ENCODE measurements around the gene ARMH2. TPM values are rescaled to one million over a fixed set of nuclear protein-coding genes. Genes with fewer than 3 reads are reported as not detected.
A peak's percentile ranks its signal among the peaks of the same experiment; 100 is the strongest.

Gene ARMH2
- total and polyA plus RNA-seq, 7 experiments from 2014 or later: 0.70 to 9.4 (median 3.8) TPM; not detected in 1

- Mint-ChIP-seq H3K9me3 (peaks cover 0 to 7% (median 0%) of the 10 kb centered on the region in 11 donors), H3K27me3 (no peaks in the 10 kb centered on the region), H3K36me3 (peaks cover 8 to 50% (median 32%) of the 10 kb centered on the region in 5 donors), H3K4me3 (no peak overlapping the region), H3K27ac (peak overlapping the region in 6 of 9 donors; percentile 3 to 78 (median 45)), H3K4me1 (peaks cover 0 to 5% (median 2%) of the 10 kb centered on the region in 7 donors)
- CTCF ChIA-PET: interaction anchor here (1.3 kb wide), 1 partner anchor 264 kb away, joined by 3 read pairs; no protein-coding TSS in a partner anchor
- peaks cover 54 to 71% (median 55%) of the 10 kb centered on the region in 3 experiments for H3K36me3 ChIP-seq (ENCODE audit: control insufficient read depth in 2 of 3, insufficient read depth in 3 of 3, low read length in 3 of 3)
- ATAC-seq (no peak), DNase-seq (no peak)
- no peaks in the 10 kb centered on the region for H3K27me3 ChIP-seq (ENCODE audit: control insufficient read depth in 2 of 2, insufficient read depth in 2 of 2, low read length in 2 of 2)
- no peaks in the 10 kb centered on the region for H3K4me1 ChIP-seq (ENCODE audit: control insufficient read depth in 2 of 2, insufficient read depth in 2 of 2, low read length in 2 of 2)
- no peak overlapping the region for H3K4me3 ChIP-seq (ENCODE audit: low read length)
- no peak overlapping the region for H3K27ac ChIP-seq (ENCODE audit: low read depth, low read length)
- intact Hi-C loops (cut with micrococcal nuclease): no loop called here
- POLR2A ChIA-PET: interaction anchor here (0.5 to 1.7 kb wide), 2 partner anchors 23 to 81 kb away, joined by 3 to 6 read pairs; no protein-coding TSS in a partner anchor
- no peaks in the 10 kb centered on the region for H3K9me3 ChIP-seq (ENCODE audit: control insufficient read depth in 2 of 3, low read length in 3 of 3)
Measured at GRCh38 chr6:24807584-24807983, 8.9 kb upstream of the ARMH2 start.

DNA sequence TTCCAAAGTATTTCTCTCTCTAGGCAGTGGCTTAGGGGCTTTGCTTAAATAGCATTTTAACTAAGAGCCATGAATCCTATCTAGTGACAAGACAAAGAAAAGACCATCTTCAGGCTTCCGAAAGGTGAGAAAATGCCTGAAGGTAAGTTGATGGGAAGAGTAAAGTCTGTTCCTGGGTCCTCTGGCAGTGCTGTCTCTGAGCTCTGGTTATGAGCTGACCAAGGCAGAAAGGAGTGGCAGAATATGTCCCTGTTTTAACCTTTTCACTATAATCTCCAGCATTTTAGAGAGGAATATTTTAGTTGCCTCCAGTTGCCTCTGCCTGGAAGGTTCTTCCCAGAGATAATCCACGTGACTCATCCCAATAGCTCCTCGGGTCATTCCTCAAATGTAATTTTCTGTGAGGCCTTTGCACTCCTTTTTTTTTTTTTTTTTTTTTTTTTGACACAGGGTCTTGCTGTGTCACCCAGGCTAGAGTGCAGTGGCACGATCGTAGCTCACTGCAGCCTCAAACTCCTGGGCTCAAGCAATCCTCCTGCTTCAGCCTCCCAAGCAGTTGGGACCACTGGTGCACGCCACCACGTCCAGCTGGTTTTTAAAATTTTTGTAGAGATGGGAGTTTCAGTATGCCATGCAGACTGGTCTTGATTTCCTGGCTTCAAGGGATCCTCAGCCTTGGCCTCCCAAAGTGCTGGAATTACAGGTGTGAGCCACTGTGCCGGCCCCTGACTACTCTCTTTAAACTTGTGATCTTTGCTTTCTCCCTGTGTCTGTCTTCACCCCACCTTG, 3.7 kb upstream of the ARMH2 start:
- Mint-ChIP-seq H3K9me3 (peaks cover 0 to 11% (median 0%) of the 10 kb centered on the region in 11 donors), H3K27ac (peak overlapping the region; percentile 28 to 94 (median 76)), H3K4me1 (peaks cover 6 to 25% (median 12%) of the 10 kb centered on the region in 7 donors), H3K36me3 (peaks cover 6 to 37% (median 25%) of the 10 kb centered on the region in 5 donors), H3K4me3 (peak overlapping the region in 3 of 10 donors; percentile 20 to 43 (median 32)), H3K27me3 (no peaks in the 10 kb centered on the region)
- H3K27ac ChIP-seq (ENCODE audit: low read depth, low read length): no peak overlapping the region
- H3K4me1 ChIP-seq (ENCODE audit: control insufficient read depth in 2 of 2, insufficient read depth in 2 of 2, low read length in 2 of 2): no peaks in the 10 kb centered on the region
- ATAC-seq: no peak
- ChIA-PET POLR2A (no interaction called here), CTCF (interaction anchor here (0.6 kb wide), 1 partner anchor 216 kb away, joined by 7 read pairs; no protein-coding TSS in a partner anchor)
- H3K36me3 ChIP-seq (ENCODE audit: control insufficient read depth in 2 of 3, insufficient read depth in 3 of 3, low read length in 3 of 3): peaks cover 28 to 47% (median 36%) of the 10 kb centered on the region in 3 experiments
- no peaks in the 10 kb centered on the region for H3K9me3 ChIP-seq (ENCODE audit: control insufficient read depth in 2 of 3, low read length in 3 of 3)
- H3K27me3 ChIP-seq (ENCODE audit: control insufficient read depth in 2 of 2, insufficient read depth in 2 of 2, low read length in 2 of 2): no peaks in the 10 kb centered on the region
- no peak for DNase-seq
- intact Hi-C loops (cut with micrococcal nuclease): no loop called here
- H3K4me3 ChIP-seq (ENCODE audit: low read length): no peak overlapping the region

DNA sequence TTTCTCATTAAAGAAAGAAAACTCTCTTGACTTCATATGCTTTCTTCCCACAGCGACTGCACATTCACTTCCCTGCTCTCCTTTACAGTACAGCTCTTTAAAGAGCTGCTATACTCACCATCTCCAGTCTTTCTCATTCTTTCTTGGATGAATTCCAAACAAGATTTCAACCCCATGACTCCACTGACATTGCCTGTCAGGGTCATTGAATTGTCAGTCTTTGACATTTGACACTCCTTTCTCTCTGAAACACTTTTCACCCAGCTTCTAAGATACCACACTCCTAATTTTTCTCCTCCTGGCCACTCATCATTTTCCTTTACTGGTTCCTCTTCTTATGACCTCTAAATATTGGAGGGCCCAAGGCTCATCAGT, 811 bp upstream of the ARMH2 start:
- Histone ChIP-seq H3K9me3 (ENCODE audit: control insufficient read depth in 2 of 3, low read length in 3 of 3) (no peaks in the 10 kb centered on the region), H3K4me3 (ENCODE audit: low read length) (no peak overlapping the region), H3K36me3 (ENCODE audit: control insufficient read depth in 2 of 3, insufficient read depth in 3 of 3, low read length in 3 of 3) (peaks cover under 1 to 18% (median 6%) of the 10 kb centered on the region in 3 experiments), H3K27ac (ENCODE audit: low read depth, low read length) (no peak overlapping the region), H3K4me1 (ENCODE audit: control insufficient read depth in 2 of 2, insufficient read depth in 2 of 2, low read length in 2 of 2) (no peaks in the 10 kb centered on the region), H3K27me3 (ENCODE audit: control insufficient read depth in 2 of 2, insufficient read depth in 2 of 2, low read length in 2 of 2) (no peaks in the 10 kb centered on the region)
- peak; percentile 27 for ATAC-seq
- peaks cover 6 to 22% (median 6%) of the 10 kb centered on the region in 5 donors for H3K36me3 Mint-ChIP-seq
- ChIA-PET POLR2A (interaction anchor here (0.7 kb wide), 1 partner anchor 38 kb away, joined by 3 read pairs; no protein-coding TSS in a partner anchor), CTCF (no interaction called here)
- H3K27ac Mint-ChIP-seq: peak overlapping the region; percentile 8 to 85 (median 51)
- intact Hi-C loops (cut with micrococcal nuclease): no loop called here
- peak overlapping the region in 4 of 10 donors; percentile 2 to 33 (median 4) for H3K4me3 Mint-ChIP-seq
- peaks cover 6 to 28% (median 12%) of the 10 kb centered on the region in 7 donors for H3K4me1 Mint-ChIP-seq
- no peaks in the 10 kb centered on the region for H3K27me3 Mint-ChIP-seq
- no peak for DNase-seq
- peaks cover 0 to 8% (median 0%) of the 10 kb centered on the region in 11 donors for H3K9me3 Mint-ChIP-seq

DNA sequence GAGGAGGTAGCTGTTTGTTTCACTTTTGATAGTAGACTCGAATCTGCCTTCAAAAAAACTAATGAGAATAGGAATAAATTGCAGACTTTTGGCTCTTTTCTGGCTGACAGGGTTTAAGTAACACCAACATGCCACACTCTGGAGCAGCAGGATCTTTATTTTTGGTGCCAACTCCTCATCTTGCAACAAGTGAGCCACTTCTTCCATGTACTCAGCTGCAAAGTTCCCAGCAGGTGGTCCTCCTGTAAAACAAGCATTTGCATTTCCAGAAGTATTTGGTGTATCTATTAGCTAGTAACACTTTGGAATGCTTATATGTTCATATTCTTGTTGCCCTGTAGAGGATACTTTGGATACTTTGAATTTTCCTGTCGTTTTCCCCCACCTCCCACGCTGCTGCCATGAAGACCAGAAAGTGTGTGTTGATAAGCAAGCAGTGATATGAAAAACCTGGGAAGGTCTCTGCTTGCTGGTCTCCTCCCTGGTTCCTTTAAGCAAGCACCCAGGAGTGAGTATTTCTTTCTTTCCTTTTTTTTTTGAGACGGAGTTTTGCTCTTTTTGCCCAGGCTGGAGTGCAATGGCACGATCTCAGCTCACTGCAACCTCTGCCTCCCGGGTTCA, 1.0 kb downstream of the ARMH2 start:
- Histone ChIP-seq H3K9me3 (ENCODE audit: control insufficient read depth in 2 of 3, low read length in 3 of 3) (no peaks in the 10 kb centered on the region), H3K4me3 (ENCODE audit: low read length) (no peak overlapping the region), H3K4me1 (ENCODE audit: control insufficient read depth in 2 of 2, insufficient read depth in 2 of 2, low read length in 2 of 2) (no peaks in the 10 kb centered on the region), H3K27ac (ENCODE audit: low read depth, low read length) (no peak overlapping the region), H3K27me3 (ENCODE audit: control insufficient read depth in 2 of 2, insufficient read depth in 2 of 2, low read length in 2 of 2) (no peaks in the 10 kb centered on the region), H3K36me3 (ENCODE audit: control insufficient read depth in 2 of 3, insufficient read depth in 3 of 3, low read length in 3 of 3) (peaks cover 0 to 7% (median 0%) of the 10 kb centered on the region in 3 experiments)
- CTCF ChIA-PET: interaction anchor here (0.6 kb wide), 1 partner anchor 17 kb away, joined by 3 read pairs; no protein-coding TSS in a partner anchor
- no peak overlapping the region for H3K4me3 Mint-ChIP-seq
- H3K9me3 Mint-ChIP-seq: peaks cover 0 to 11% (median 0%) of the 10 kb centered on the region in 11 donors
- intact Hi-C loops (cut with micrococcal nuclease): no loop called here
- peaks cover 6 to 25% (median 12%) of the 10 kb centered on the region in 7 donors for H3K4me1 Mint-ChIP-seq
- no peaks in the 10 kb centered on the region for H3K27me3 Mint-ChIP-seq
- POLR2A ChIA-PET: no interaction called here
- ATAC-seq (no peak), DNase-seq (no peak)
- peaks cover 3 to 19% (median 5%) of the 10 kb centered on the region in 5 donors for H3K36me3 Mint-ChIP-seq
- peak overlapping the region in 4 of 9 donors; percentile 6 to 64 (median 26) for H3K27ac Mint-ChIP-seq

GRCh38 chr6:24796616-24797290, 2.0 kb downstream of the ARMH2 start:
- H3K4me1 ChIP-seq (ENCODE audit: control insufficient read depth in 2 of 2, insufficient read depth in 2 of 2, low read length in 2 of 2): no peaks in the 10 kb centered on the region
- H3K36me3 ChIP-seq (ENCODE audit: control insufficient read depth in 2 of 3, insufficient read depth in 3 of 3, low read length in 3 of 3): no peaks in the 10 kb centered on the region
- peaks cover 0 to 11% (median 0%) of the 10 kb centered on the region in 11 donors for H3K9me3 Mint-ChIP-seq
- peak overlapping the region in 3 of 9 donors; percentile 64 to 81 (median 69) for H3K27ac Mint-ChIP-seq
- H3K27me3 Mint-ChIP-seq: no peaks in the 10 kb centered on the region
- ATAC-seq: no peak
- H3K27ac ChIP-seq (ENCODE audit: low read depth, low read length): no peak overlapping the region
- CTCF ChIA-PET: interaction anchor here (0.6 kb wide), 1 partner anchor 16 kb away, joined by 3 read pairs; no protein-coding TSS in a partner anchor
- no peaks in the 10 kb centered on the region for H3K27me3 ChIP-seq (ENCODE audit: control insufficient read depth in 2 of 2, insufficient read depth in 2 of 2, low read length in 2 of 2)
- POLR2A ChIA-PET: no interaction called here
- no peaks in the 10 kb centered on the region for H3K9me3 ChIP-seq (ENCODE audit: control insufficient read depth in 2 of 3, low read length in 3 of 3)
- peaks cover 6 to 25% (median 12%) of the 10 kb centered on the region in 7 donors for H3K4me1 Mint-ChIP-seq
- no peak overlapping the region for H3K4me3 Mint-ChIP-seq
- DNase-seq: no peak
- intact Hi-C loops (cut with micrococcal nuclease): no loop called here
- H3K4me3 ChIP-seq (ENCODE audit: low read length): no peak overlapping the region
- peaks cover 3 to 13% (median 5%) of the 10 kb centered on the region in 5 donors for H3K36me3 Mint-ChIP-seq

- no peak for ATAC-seq
- Histone ChIP-seq H3K4me1 (ENCODE audit: control insufficient read depth in 2 of 2, insufficient read depth in 2 of 2, low read length in 2 of 2) (no peaks in the 10 kb centered on the region), H3K9me3 (ENCODE audit: control insufficient read depth in 2 of 3, low read length in 3 of 3) (no peaks in the 10 kb centered on the region), H3K27ac (ENCODE audit: low read depth, low read length) (no peak overlapping the region), H3K36me3 (ENCODE audit: control insufficient read depth in 2 of 3, insufficient read depth in 3 of 3, low read length in 3 of 3) (no peaks in the 10 kb centered on the region), H3K27me3 (ENCODE audit: control insufficient read depth in 2 of 2, insufficient read depth in 2 of 2, low read length in 2 of 2) (no peaks in the 10 kb centered on the region), H3K4me3 (ENCODE audit: low read length) (no peak overlapping the region)
- peaks cover 0 to 8% (median 5%) of the 10 kb centered on the region in 5 donors for H3K36me3 Mint-ChIP-seq
- H3K4me3 Mint-ChIP-seq: no peak overlapping the region
- no peak for DNase-seq
- intact Hi-C loops (cut with micrococcal nuclease): no loop called here
- peaks cover 0 to 11% (median 0%) of the 10 kb centered on the region in 11 donors for H3K9me3 Mint-ChIP-seq
- POLR2A ChIA-PET: interaction anchor here (0.9 kb wide), 1 partner anchor 10 kb away, joined by 3 read pairs; no protein-coding TSS in a partner anchor
- CTCF ChIA-PET: no interaction called here
- H3K27ac Mint-ChIP-seq: no peak overlapping the region
- H3K27me3 Mint-ChIP-seq: no peaks in the 10 kb centered on the region
- peaks cover 6 to 22% (median 10%) of the 10 kb centered on the region in 7 donors for H3K4me1 Mint-ChIP-seq
Measured at GRCh38 chr6:24795106-24795505, 3.6 kb downstream of the ARMH2 start.
